NOMO-1 treated with DMSO at 0.1 percent for 48 hours (cell line): Measurements from ENCODE around the gene CARD11.
A peak's percentile ranks its signal among the peaks of the same experiment; 100 is the strongest.

Experiments
- DNase-seq: peaks from one replicate; lab custom pipeline; 2025; ENCODE audit not compliant: unreplicated experiment; lab: John Stamatoyannopoulos, UW

CARD11 gene

GRCh38 chr7:2945171-2945570, 98.5 kb downstream of the CARD11 start:
- DNase-seq, result no peak

DNA sequence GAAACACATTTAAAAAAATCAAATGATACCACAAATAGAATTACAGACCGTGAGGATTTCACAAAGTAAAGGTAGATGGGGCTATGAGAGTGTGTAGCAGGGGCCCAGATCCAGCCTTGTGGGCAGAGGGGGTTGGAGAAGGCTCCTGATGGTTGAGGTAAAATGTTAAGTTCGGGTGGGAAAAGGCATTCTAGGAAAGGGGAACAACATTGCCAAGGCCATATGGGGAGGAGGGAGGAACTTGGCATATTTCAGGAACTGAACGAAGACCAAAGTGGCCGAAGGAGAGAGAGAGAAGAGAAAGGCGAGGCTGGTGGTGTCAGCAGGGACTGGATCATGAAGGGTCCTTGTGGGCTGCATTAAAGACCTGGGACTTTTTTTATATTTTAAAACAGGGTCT, 98.9 kb downstream of the CARD11 start:
- DNase-seq, result no peak

- DNase-seq, result no peak
These were observed 99.6 kb downstream of the CARD11 start for GRCh38 chr7:2943851-2944601.

DNA sequence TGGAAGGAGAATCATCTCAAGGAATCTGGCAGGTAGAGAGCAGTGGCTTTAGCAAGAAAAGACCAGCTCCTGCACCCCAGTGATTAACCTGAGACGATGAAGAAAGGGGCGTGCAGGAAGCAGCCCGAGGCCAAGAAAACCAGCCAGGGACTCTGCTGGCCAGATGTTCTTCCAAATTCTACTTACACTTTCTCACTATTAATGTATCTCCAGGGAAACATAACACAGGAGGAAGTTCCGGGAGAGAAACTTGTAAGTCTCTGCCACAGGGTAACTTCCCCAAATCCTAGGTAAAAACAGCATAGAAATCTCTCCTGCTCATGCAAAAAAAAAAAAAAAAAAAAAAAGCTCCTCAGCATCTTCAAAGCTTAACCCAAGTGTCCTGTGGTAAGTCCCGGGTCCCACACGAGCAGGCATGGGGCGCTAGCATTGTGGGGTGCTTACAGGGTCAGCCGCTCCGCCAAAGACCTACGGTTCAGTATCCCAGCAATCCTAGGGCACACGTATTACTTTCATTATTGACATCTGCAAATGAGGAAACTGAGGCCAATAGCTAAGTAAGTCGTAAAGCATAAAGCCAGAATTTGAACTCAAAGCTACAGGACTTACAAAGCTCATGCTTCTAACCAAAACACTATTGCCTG, 102.3 kb downstream of the CARD11 start:
- peak; percentile 72 for DNase-seq

DNA sequence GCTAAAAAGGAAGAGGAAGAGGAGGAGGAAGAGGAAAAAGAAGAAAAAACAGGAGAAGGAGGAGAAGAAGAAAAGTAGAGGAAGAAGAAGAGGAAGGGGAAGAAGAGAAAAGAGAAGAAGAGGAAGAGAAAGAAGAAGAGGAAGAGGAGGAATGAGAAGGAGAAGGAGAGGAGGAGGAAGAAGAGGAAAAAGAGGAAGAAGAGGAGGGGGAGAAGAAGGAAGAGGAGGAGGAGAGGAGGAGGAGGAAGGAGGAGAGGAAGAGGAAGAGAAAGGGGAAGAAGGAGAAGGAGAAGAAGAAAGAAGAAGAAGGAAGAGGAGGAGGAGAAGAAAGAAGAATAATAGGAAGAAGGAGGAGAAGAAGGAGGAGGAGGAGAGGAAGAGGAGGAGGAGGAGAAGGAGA, 103.2 kb downstream of the CARD11 start:
- DNase-seq, result no peak

GRCh38 chr7:2939193-2939885, 104.3 kb downstream of the CARD11 start:
- no peak for DNase-seq

DNA sequence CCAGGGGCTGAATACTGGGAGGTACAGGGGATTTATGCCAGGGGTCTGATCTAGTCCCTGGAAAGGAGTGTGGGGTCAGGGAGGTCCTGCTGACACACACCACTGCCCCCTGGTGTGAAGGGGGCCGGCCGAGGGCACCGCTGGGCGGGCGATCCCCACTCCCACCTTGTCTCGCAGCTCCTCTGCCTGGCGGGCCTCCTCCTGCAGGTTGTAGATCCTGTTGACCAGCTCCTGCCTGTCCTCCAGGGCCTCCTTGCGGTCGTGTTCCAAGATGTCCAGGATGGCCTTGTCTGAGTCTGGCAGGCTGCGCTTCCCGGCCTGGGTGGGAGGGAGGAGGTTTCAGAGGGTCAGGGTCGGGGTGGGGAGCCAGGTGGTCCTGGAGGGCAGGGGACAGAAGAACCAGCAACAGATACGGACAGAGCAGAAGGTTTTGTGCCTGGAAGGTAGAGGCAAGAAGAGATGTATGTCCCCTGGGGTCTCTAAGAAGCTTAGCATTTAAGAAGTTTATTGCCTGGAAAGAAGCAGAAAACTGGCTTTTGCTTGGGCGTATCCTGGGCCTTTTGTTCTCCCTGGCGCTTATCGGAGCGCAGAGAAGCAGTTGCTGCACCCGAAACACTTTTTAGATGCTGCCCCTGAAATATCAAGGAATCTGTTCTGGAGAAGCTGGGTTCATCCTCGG, 105.0 kb downstream of the CARD11 start:
- DNase-seq, result no peak

GRCh38 chr7:2937701-2938513, 105.8 kb downstream of the CARD11 start:
- no peak for DNase-seq

DNA sequence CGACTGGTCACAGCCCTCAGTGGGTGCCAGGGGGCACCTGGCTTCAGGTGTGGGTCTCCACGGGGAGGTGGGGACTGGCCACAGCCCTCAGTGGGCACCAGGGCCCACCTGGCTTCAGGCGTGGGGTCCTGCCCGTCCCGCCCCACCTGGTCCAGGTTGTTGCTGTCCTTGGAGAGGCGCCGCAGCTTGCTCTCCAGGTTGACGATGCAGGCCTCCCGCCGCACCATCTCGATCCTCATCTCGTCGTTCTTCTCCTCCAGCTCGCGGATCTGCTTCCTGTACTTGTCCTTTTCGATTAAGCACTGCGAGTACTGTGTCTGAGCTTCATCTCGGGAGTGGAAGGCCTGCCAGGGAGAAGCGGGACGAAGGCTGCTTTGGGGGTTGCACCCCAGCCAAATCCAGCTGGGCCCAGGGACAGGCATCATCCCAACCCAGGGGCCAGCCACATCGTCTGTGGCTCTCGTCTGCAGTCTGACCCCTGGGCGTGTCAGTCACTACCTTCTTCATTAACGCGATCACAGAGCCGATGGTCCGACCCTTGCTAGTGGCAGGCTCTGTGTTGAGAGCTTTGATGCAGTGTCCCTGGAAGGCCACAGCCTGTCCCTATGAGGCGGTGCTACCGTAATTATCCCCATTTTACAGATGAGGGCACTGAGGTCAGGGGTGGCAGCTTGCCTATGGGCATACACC, 106.6 kb downstream of the CARD11 start:
- DNase-seq, result no peak

- DNase-seq, result no peak
These were observed 107.4 kb downstream of the CARD11 start for GRCh38 chr7:2936301-2936700.

GRCh38 chr7:2934984-2935740, 108.5 kb downstream of the CARD11 start:
- no peak for DNase-seq

- no peak for DNase-seq
These were observed 109.4 kb downstream of the CARD11 start for GRCh38 chr7:2934211-2934731.

- no peak for DNase-seq
These were observed 111.0 kb downstream of the CARD11 start for GRCh38 chr7:2932402-2933251.

- no peak for DNase-seq
These were observed 112.6 kb downstream of the CARD11 start for GRCh38 chr7:2931034-2931415.

GRCh38 chr7:2930310-2931033, 113.2 kb downstream of the CARD11 start:
- no peak for DNase-seq

GRCh38 chr7:2929321-2930201, 114.1 kb downstream of the CARD11 start:
- no peak for DNase-seq
